ENCODE measurements around the gene PCDHGA1.

PCDHGA1 gene

DNA sequence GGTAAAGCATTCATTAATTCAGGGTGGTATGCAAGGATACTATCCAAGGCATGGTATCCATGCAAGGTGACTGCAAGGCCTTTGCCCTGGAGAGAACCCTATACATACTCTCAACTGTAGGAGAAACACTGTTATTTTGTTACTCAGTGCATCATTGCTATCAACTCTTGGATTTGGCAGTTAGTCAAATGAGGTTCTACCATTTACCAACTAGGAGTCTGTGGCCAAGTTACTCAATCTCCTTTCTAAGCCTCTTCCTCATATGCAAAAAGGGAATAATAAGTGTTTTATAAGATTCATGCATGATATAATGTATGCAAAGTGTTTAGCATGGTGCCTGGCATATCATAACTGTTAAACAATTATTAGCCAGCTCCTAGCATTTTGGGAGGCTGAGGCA lies 149.5 kb downstream of the PCDHGA1 start:
- H3K14ac ChIP-seq (ENCODE audit: low read length): no peak overlapping the region
- H2BK15ac ChIP-seq (ENCODE audit: low read length): no peak overlapping the region
- H3K23ac ChIP-seq (ENCODE audit: low read depth, low read length, poor library complexity): no peak overlapping the region
- no peak overlapping the region for H2BK12ac ChIP-seq (ENCODE audit: low read length)
- peaks cover 12 to 37% of the 10 kb centered on the region in 2 donors for H3K36me3 ChIP-seq (replicated peaks in 1 of 2; ENCODE audit: control insufficient read depth in 2 of 2, insufficient read depth in 2 of 2, low read length in 2 of 2)
- no peak overlapping the region for H2BK5ac ChIP-seq (ENCODE audit: low read length)
- H2AFZ ChIP-seq (ENCODE audit: low read length): no peak overlapping the region
- no peak overlapping the region for H2AK5ac ChIP-seq (ENCODE audit: low read depth, low read length)
- no peak overlapping the region for H3K27ac ChIP-seq (replicated peaks; ENCODE audit: low read length)
- H2BK120ac ChIP-seq (ENCODE audit: low read depth, low read length): no peak overlapping the region
- DNase-seq (ENCODE audit: low spot score): no peak
- H3K9ac ChIP-seq (ENCODE audit: low read depth, low read length, poor library complexity): no peak overlapping the region
- no peak overlapping the region for H4K8ac ChIP-seq (ENCODE audit: low read depth, low read length)
- H3K18ac ChIP-seq (ENCODE audit: low read length): no peak overlapping the region
- peaks cover 17 to 59% of the 10 kb centered on the region in 2 donors for H3K9me3 ChIP-seq (replicated peaks in 1 of 2; ENCODE audit: control insufficient read depth in 2 of 2, insufficient read depth in 1 of 2, low read depth in 1 of 2, low read length in 2 of 2)
- H3K4me1 ChIP-seq (ENCODE audit: control insufficient read depth in 2 of 2, insufficient read depth in 1 of 2, low read depth in 1 of 2, low read length in 2 of 2): peaks cover 0 to 17% of the 10 kb centered on the region in 2 donors
- no peak overlapping the region for H3K4me2 ChIP-seq (ENCODE audit: insufficient read depth, low read length, poor library complexity, severe bottlenecking)
- H3K4ac ChIP-seq (ENCODE audit: low read length): no peak overlapping the region
- H3K79me1 ChIP-seq (ENCODE audit: low read depth, low read length): peaks cover 14% of the 10 kb centered on the region
- H3K4me3 ChIP-seq (ENCODE audit: low read length in 2 of 2): no peak overlapping the region
- no peaks in the 10 kb centered on the region for H3K27me3 ChIP-seq (ENCODE audit: control insufficient read depth in 3 of 3, insufficient read depth in 3 of 3, low read depth in 1 of 3, low read length in 3 of 3)
- H4K91ac ChIP-seq (ENCODE audit: low read depth, low read length, poor library complexity): no peak overlapping the region

DNA sequence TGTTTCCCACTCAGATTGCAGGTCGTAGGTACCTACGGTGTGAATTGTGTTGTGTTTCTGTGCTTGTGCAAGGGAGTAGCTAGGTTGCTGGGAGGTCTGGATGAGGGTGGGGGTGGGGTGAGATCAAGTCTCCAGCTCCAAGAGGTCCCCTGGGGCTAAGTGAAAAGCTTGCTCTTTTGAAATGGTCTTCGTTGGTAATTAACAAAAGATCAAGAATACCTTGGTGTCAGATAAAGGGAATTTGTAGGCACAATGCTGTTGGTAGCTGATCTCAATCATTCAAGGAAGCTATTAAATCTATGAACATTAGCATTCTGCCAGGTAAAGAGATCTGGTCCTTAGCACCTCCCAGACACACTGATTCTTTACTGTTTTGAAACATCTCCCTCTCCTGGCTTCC lies 153.6 kb downstream of the PCDHGA1 start:
- no CpG with 5 or more reads among the region's 3 CpGs for WGBS, 2 donors (ENCODE audit: extremely low coverage in 2 of 2, insufficient read length in 2 of 2, insufficient replicate concordance in 1 of 2)
- no peak overlapping the region for H3K18ac ChIP-seq (ENCODE audit: low read length)
- no peak overlapping the region for H3K4me3 ChIP-seq (ENCODE audit: low read length in 2 of 2)
- peak overlapping the region; percentile 43 for H3K4me2 ChIP-seq (ENCODE audit: insufficient read depth, low read length, poor library complexity, severe bottlenecking)
- H3K79me1 ChIP-seq (ENCODE audit: low read depth, low read length): peaks cover 13% of the 10 kb centered on the region
- no peak overlapping the region for H2BK5ac ChIP-seq (ENCODE audit: low read length)
- peak overlapping the region; percentile 69 for H3K27ac ChIP-seq (replicated peaks; ENCODE audit: low read length)
- H3K23ac ChIP-seq (ENCODE audit: low read depth, low read length, poor library complexity): no peak overlapping the region
- no peak overlapping the region for H2BK120ac ChIP-seq (ENCODE audit: low read depth, low read length)
- DNase-seq (ENCODE audit: low spot score): no peak
- no peak overlapping the region for H3K9ac ChIP-seq (ENCODE audit: low read depth, low read length, poor library complexity)
- H4K91ac ChIP-seq (ENCODE audit: low read depth, low read length, poor library complexity): no peak overlapping the region
- no peak overlapping the region for H2AFZ ChIP-seq (ENCODE audit: low read length)
- no peak overlapping the region for H3K14ac ChIP-seq (ENCODE audit: low read length)
- H3K9me3 ChIP-seq (replicated peaks in 1 of 2; ENCODE audit: control insufficient read depth in 2 of 2, insufficient read depth in 1 of 2, low read depth in 1 of 2, low read length in 2 of 2): peaks cover 4 to 58% of the 10 kb centered on the region in 2 donors
- peaks cover 4 to 19% of the 10 kb centered on the region in 2 donors for H3K4me1 ChIP-seq (ENCODE audit: control insufficient read depth in 2 of 2, insufficient read depth in 1 of 2, low read depth in 1 of 2, low read length in 2 of 2)
- peaks cover 13 to 38% of the 10 kb centered on the region in 2 donors for H3K36me3 ChIP-seq (replicated peaks in 1 of 2; ENCODE audit: control insufficient read depth in 2 of 2, insufficient read depth in 2 of 2, low read length in 2 of 2)
- peaks cover 0 to 2% (median 0%) of the 10 kb centered on the region in 3 experiments for H3K27me3 ChIP-seq (ENCODE audit: control insufficient read depth in 3 of 3, insufficient read depth in 3 of 3, low read depth in 1 of 3, low read length in 3 of 3)
- no peak overlapping the region for H2BK15ac ChIP-seq (ENCODE audit: low read length)
- no peak overlapping the region for H3K4ac ChIP-seq (ENCODE audit: low read length)
- no peak overlapping the region for H2BK12ac ChIP-seq (ENCODE audit: low read length)
- no peak overlapping the region for H2AK5ac ChIP-seq (ENCODE audit: low read depth, low read length)
- no peak overlapping the region for H4K8ac ChIP-seq (ENCODE audit: low read depth, low read length)

GRCh38 chr5:141484310-141484640 lies 154.0 kb downstream of the PCDHGA1 start:
- no peak overlapping the region for H4K91ac ChIP-seq (ENCODE audit: low read depth, low read length, poor library complexity)
- H3K27me3 ChIP-seq (ENCODE audit: control insufficient read depth in 3 of 3, insufficient read depth in 3 of 3, low read depth in 1 of 3, low read length in 3 of 3): peaks cover 0 to 2% (median 0%) of the 10 kb centered on the region in 3 experiments
- H2AFZ ChIP-seq (ENCODE audit: low read length): no peak overlapping the region
- WGBS, 2 donors (ENCODE audit: extremely low coverage in 2 of 2, insufficient read length in 2 of 2, insufficient replicate concordance in 1 of 2): no CpG with 5 or more reads among the region's 4 CpGs
- peaks cover 14 to 40% of the 10 kb centered on the region in 2 donors for H3K36me3 ChIP-seq (replicated peaks in 1 of 2; ENCODE audit: control insufficient read depth in 2 of 2, insufficient read depth in 2 of 2, low read length in 2 of 2)
- DNase-seq (ENCODE audit: low spot score): no peak
- no peak overlapping the region for H2BK120ac ChIP-seq (ENCODE audit: low read depth, low read length)
- H3K4ac ChIP-seq (ENCODE audit: low read length): no peak overlapping the region
- peak overlapping the region in 1 of 2 donors; percentile 4 for H3K4me3 ChIP-seq (ENCODE audit: low read length in 2 of 2)
- H3K14ac ChIP-seq (ENCODE audit: low read length): no peak overlapping the region
- H2BK15ac ChIP-seq (ENCODE audit: low read length): no peak overlapping the region
- peaks cover 13% of the 10 kb centered on the region for H3K79me1 ChIP-seq (ENCODE audit: low read depth, low read length)
- H2BK12ac ChIP-seq (ENCODE audit: low read length): no peak overlapping the region
- H3K9ac ChIP-seq (ENCODE audit: low read depth, low read length, poor library complexity): no peak overlapping the region
- no peak overlapping the region for H2BK5ac ChIP-seq (ENCODE audit: low read length)
- no peak overlapping the region for H4K8ac ChIP-seq (ENCODE audit: low read depth, low read length)
- no peak overlapping the region for H3K18ac ChIP-seq (ENCODE audit: low read length)
- no peak overlapping the region for H3K23ac ChIP-seq (ENCODE audit: low read depth, low read length, poor library complexity)
- peak overlapping the region; percentile 69 for H3K27ac ChIP-seq (replicated peaks; ENCODE audit: low read length)
- H3K9me3 ChIP-seq (replicated peaks in 1 of 2; ENCODE audit: control insufficient read depth in 2 of 2, insufficient read depth in 1 of 2, low read depth in 1 of 2, low read length in 2 of 2): peaks cover 4 to 58% of the 10 kb centered on the region in 2 donors
- H3K4me1 ChIP-seq (ENCODE audit: control insufficient read depth in 2 of 2, insufficient read depth in 1 of 2, low read depth in 1 of 2, low read length in 2 of 2): peaks cover 7 to 20% of the 10 kb centered on the region in 2 donors
- H2AK5ac ChIP-seq (ENCODE audit: low read depth, low read length): no peak overlapping the region
- H3K4me2 ChIP-seq (ENCODE audit: insufficient read depth, low read length, poor library complexity, severe bottlenecking): peak overlapping the region; percentile 43

DNA sequence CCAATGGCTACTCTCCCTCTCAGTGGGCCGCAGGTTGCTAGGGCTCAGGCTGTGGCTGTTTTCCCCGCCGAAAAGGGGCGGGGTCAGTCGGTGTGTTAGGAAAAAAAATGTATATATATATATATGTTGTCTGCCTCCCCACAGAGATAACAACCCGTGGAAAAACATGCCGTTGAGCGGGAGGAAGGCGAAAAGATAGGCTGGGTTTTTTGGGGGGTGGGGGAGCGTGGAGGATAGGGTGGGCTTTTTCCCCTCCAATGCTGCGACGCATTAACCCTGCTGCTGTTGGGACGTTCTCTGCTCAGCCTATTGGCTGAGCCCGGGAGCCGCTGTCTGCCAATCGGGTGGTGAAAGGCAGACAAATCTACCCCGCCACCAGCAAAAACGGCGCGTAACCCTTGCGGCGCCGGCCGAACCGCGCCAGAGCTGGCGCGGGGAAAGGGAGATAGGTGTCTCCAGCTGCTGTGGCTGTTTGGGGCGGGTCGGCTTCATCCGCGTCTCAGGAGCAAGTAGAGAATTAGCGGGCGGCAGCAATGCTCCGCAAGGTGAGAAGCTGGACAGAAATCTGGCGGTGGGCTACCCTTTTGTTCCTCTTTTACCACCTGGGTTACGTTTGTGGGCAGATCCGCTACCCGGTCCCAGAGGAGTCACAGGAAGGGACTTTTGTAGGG lies 154.5 kb downstream of the PCDHGA1 start, which contains the start of gene PCDHGC4:
TSS of gene PCDHGC4 (plus strand) at position 390 of the 671 bp plus-strand sequence. CDS start at position 534, 144 bp downstream.
- DNase-seq (ENCODE audit: low spot score): peak; percentile 75
- Histone ChIP-seq H2AK5ac (ENCODE audit: low read depth, low read length) (peak within 1 kb of the TSS; percentile 86), H3K23ac (ENCODE audit: low read depth, low read length, poor library complexity) (peak within 1 kb of the TSS; percentile 0), H3K36me3 (replicated peaks in 1 of 2; ENCODE audit: control insufficient read depth in 2 of 2, insufficient read depth in 2 of 2, low read length in 2 of 2) (peaks cover 18 to 40% of the 10 kb centered on the region in 2 donors), H3K27ac (replicated peaks; ENCODE audit: low read length) (peak within 1 kb of the TSS; percentile 69), H4K8ac (ENCODE audit: low read depth, low read length) (no peak within 1 kb of the TSS), H3K18ac (ENCODE audit: low read length) (peak within 1 kb of the TSS; percentile 84), H2BK5ac (ENCODE audit: low read length) (no peak within 1 kb of the TSS), H2AFZ (ENCODE audit: low read length) (no peak within 1 kb of the TSS), H4K91ac (ENCODE audit: low read depth, low read length, poor library complexity) (no peak within 1 kb of the TSS), H3K9ac (ENCODE audit: low read depth, low read length, poor library complexity) (peak within 1 kb of the TSS; percentile 78), H3K27me3 (ENCODE audit: control insufficient read depth in 3 of 3, insufficient read depth in 3 of 3, low read depth in 1 of 3, low read length in 3 of 3) (peaks cover 0 to 2% (median 0%) of the 10 kb centered on the region in 3 experiments), H3K4me1 (ENCODE audit: control insufficient read depth in 2 of 2, insufficient read depth in 1 of 2, low read depth in 1 of 2, low read length in 2 of 2) (peaks cover 7 to 17% of the 10 kb centered on the region in 2 donors), H3K14ac (ENCODE audit: low read length) (no peak within 1 kb of the TSS), H2BK12ac (ENCODE audit: low read length) (no peak within 1 kb of the TSS), H3K79me1 (ENCODE audit: low read depth, low read length) (peaks cover 13% of the 10 kb centered on the region), H2BK15ac (ENCODE audit: low read length) (peak within 1 kb of the TSS; percentile 45), H3K9me3 (replicated peaks in 1 of 2; ENCODE audit: control insufficient read depth in 2 of 2, insufficient read depth in 1 of 2, low read depth in 1 of 2, low read length in 2 of 2) (peaks cover 4 to 59% of the 10 kb centered on the region in 2 donors), H3K4me2 (ENCODE audit: insufficient read depth, low read length, poor library complexity, severe bottlenecking) (peak within 1 kb of the TSS; percentile 84), H3K4ac (ENCODE audit: low read length) (peak within 1 kb of the TSS; percentile 8), H3K4me3 (ENCODE audit: low read length in 2 of 2) (peak within 1 kb of the TSS; percentile 10 to 72), H2BK120ac (ENCODE audit: low read depth, low read length) (no peak within 1 kb of the TSS)
- no CpG with 5 or more reads among the region's 39 CpGs for WGBS, 2 donors (ENCODE audit: extremely low coverage in 2 of 2, insufficient read length in 2 of 2, insufficient replicate concordance in 1 of 2)

Data from neuronal stem cell (in vitro differentiated cells).